Measurements from ENCODE around the gene NXF3.

- no peak for TF ChIP-seq ZNF274 (IDR thresholded peaks at IDR 0.05; ENCODE audit: low read depth, low read length)
- TF ChIP-seq SUZ12 (IDR thresholded peaks at IDR 0.05; ENCODE audit: extremely low read depth, insufficient read depth, insufficient read length), result no peak
Measured at GRCh38 chrX:103063191-103063845, 29.6 kb downstream of the NXF3 start.
